ENCODE data around the gene SLC4A5. TPM values are rescaled to one million over a fixed set of nuclear protein-coding genes. Genes with fewer than 3 reads are reported as not detected.

The SLC4A5 gene
- total and polyA plus RNA-seq, 11 donors: 0.36 to 4.1 (median 1.6) TPM

GRCh38 chr2:74373221-74373676, 30.0 kb upstream of the SLC4A5 start:
- Histone ChIP-seq H3K27ac (peak overlapping the region in 9 of 12 donors; percentile 12 to 74 (median 48)), H3K27me3 (no peaks in the 10 kb centered on the region), H3K36me3 (peaks cover 9 to 78% (median 56%) of the 10 kb centered on the region in 9 donors), H3K4me1 (peaks cover 4 to 43% (median 27%) of the 10 kb centered on the region in 12 donors), H3K4me3 (peak overlapping the region in 7 of 12 donors; percentile 35 to 56 (median 47)), H3K9me3 (no peaks in the 10 kb centered on the region)
- peak; percentile 24 to 64 (median 48) for ATAC-seq
- no peak for TF ChIP-seq CTCF (IDR thresholded peaks at IDR 0.05)
- TF ChIP-seq POLR2A (IDR thresholded peaks at IDR 0.05): no peak
- DNase-seq: peak; percentile 66 to 78 (median 68)
- 33 to 72% (median 46%) methylated on average over 5 of the region's 5 CpGs for WGBS, 4 donors
- intact Hi-C loops (cut with DNase I): no loop called here

GRCh38 chr2:74372674-74373073, 29.5 kb upstream of the SLC4A5 start:
- no peaks in the 10 kb centered on the region for H3K9me3 ChIP-seq
- 72 to 79% (median 74%) methylated on average over 6 of the region's 6 CpGs for WGBS, 4 donors
- H3K27me3 ChIP-seq: no peaks in the 10 kb centered on the region
- H3K4me3 ChIP-seq: peak overlapping the region in 1 of 12 donors; percentile 0
- intact Hi-C loops (cut with DNase I): no loop called here
- peaks cover 12 to 78% (median 59%) of the 10 kb centered on the region in 9 donors for H3K36me3 ChIP-seq
- H3K27ac ChIP-seq: peak overlapping the region in 6 of 12 donors; percentile 21 to 74 (median 43)
- no peak for ATAC-seq
- TF ChIP-seq POLR2A (IDR thresholded peaks at IDR 0.05): no peak
- no peak for TF ChIP-seq CTCF (IDR thresholded peaks at IDR 0.05)
- peaks cover 4 to 39% (median 27%) of the 10 kb centered on the region in 12 donors for H3K4me1 ChIP-seq
- DNase-seq: no peak

DNA sequence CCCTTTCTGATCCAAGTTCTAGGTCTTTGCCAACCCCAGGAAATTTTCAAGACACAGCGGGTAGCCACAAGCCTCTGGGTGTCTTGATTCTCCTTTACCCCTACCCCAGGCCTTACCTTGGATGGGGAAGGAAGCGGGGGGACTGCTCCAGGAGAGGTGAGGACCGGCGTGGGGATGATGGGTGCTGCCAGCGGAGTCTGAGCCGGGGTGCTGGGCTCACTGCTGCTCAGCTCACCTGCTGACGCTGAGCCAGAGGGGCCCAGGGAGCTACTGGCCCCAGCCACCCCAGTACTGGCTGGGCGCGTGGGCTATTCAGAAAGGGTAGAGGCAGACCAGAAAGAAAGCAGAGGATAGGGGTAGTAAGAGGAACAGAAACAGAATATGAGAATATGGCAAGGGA, 28.2 kb upstream of the SLC4A5 start:
- intact Hi-C loops (cut with DNase I): no loop called here
- Histone ChIP-seq H3K27me3 (no peaks in the 10 kb centered on the region), H3K36me3 (peaks cover 13 to 78% (median 59%) of the 10 kb centered on the region in 9 donors), H3K4me3 (no peak overlapping the region), H3K4me1 (peaks cover 4 to 38% (median 27%) of the 10 kb centered on the region in 12 donors), H3K27ac (no peak overlapping the region), H3K9me3 (no peaks in the 10 kb centered on the region)
- no peak for DNase-seq
- TF ChIP-seq CTCF (IDR thresholded peaks at IDR 0.05) (no peak), POLR2A (IDR thresholded peaks at IDR 0.05) (no peak)
- WGBS, 4 donors: 97 to 100% (median 98%) methylated on average over 9 of the region's 9 CpGs
- ATAC-seq: no peak

DNA sequence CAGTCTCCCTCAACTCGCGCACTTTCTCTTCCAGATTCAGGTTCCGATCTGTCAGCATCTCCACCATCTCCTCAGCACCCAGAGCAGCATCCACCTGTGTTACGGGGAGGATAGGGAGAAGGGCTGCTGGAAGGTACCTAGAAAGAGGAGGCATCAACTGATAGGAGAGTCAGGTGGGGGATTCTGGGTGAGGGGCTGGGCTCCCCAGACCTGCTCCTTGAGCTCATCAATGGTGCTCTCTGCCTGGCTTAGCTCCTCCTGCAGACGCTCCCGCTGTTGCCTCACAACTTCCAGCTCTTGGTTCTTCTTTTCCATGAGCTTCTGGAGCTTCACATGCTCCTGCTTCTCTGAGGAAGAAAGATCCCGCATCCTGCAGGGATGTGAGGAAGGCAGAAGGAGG, 26.8 kb upstream of the SLC4A5 start:
- no peak for DNase-seq

More for the DNA sequence above, 26.8 kb upstream of the SLC4A5 start:
- no peak for ATAC-seq
- H3K27me3 ChIP-seq: no peaks in the 10 kb centered on the region
- intact Hi-C loops (cut with DNase I): no loop called here
- H3K27ac ChIP-seq: no peak overlapping the region
- peaks cover 13 to 79% (median 66%) of the 10 kb centered on the region in 9 donors for H3K36me3 ChIP-seq
- H3K9me3 ChIP-seq: no peaks in the 10 kb centered on the region
- TF ChIP-seq POLR2A (IDR thresholded peaks at IDR 0.05) (no peak), CTCF (IDR thresholded peaks at IDR 0.05) (no peak)
- no peak overlapping the region for H3K4me3 ChIP-seq
- 96 to 99% (median 97%) methylated on average over 7 of the region's 7 CpGs for WGBS, 4 donors
- H3K4me1 ChIP-seq: peaks cover 4 to 39% (median 26%) of the 10 kb centered on the region in 12 donors

All from heart left ventricle (tissue), 16 donors.